ENCODE measurements around the gene CDHR5. TPM values are rescaled to one million over a fixed set of nuclear protein-coding genes. Genes with fewer than 3 reads are reported as not detected.

Gene CDHR5
- total and polyA plus RNA-seq, 5 donors from 2014 or later = not detected

DNA sequence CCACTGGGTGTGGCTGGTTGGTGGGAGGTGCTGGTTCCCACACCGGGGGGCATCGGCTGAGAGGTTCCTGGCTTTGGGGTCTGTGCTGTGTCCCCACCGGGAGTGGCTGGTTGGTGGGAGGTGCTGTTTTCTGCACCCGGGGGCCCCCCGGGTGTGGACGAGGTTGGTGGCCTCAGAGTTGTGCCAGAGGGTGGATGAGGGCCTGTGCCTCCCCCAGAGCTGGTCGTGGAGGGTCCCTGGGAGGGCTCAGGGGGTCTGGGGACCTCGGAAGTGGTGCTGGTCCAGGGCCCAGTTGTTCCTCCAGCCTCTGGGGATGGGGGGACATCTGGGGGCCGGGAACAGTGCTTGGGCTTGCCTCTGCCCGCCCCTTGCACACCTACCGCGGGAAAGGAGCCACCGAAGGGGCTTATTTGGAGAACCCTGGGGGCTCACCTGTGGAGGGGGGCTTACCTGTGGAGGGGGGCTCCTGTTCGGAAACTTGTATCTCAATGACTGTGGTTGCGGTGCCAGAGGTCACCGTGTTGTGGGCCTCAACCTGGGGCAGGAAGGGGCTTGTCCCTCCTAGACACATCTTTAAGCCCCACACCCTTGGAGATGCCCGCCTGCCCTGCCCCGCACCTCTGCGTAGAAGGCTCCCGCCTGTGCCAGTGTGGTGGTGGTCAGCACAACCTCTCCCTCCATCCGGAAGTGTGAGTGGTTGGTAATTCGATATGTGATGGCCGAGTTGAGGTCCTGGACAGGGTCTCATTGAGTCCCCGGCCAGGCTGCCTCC, 5.7 kb downstream of the CDHR5 start:
- no peaks in the 10 kb centered on the region for H3K36me3 ChIP-seq (ENCODE audit: control insufficient read depth, insufficient read depth, low read length)
- H3K9me3 ChIP-seq (ENCODE audit: control insufficient read depth in 2 of 2, low read length in 2 of 2) = no peaks in the 10 kb centered on the region
- H3K4me1 ChIP-seq (ENCODE audit: control insufficient read depth, insufficient read depth, low read length, poor library complexity, severe bottlenecking) = peaks cover 20% of the 10 kb centered on the region
- H3K27ac Mint-ChIP-seq = peak overlapping the region in 1 of 3 donors; percentile 14
- H3K27ac ChIP-seq (ENCODE audit: insufficient read depth, low read length, poor library complexity, severe bottlenecking) = no peak overlapping the region
- no peaks in the 10 kb centered on the region for H3K27me3 ChIP-seq (ENCODE audit: control insufficient read depth, insufficient read depth, low read length)
- DNase-seq (no peak), ATAC-seq (ENCODE audit: low read depth in 2 of 2) (no peak)
- H3K4me3 Mint-ChIP-seq = no peak overlapping the region
- no peaks in the 10 kb centered on the region for H3K36me3 Mint-ChIP-seq
- peaks cover 0 to 15% (median 3%) of the 10 kb centered on the region in 4 donors for H3K4me1 Mint-ChIP-seq
- H3K9me3 Mint-ChIP-seq = no peaks in the 10 kb centered on the region
- H3K4me3 ChIP-seq (ENCODE audit: low read depth, low read length) = no peak overlapping the region
- H3K27me3 Mint-ChIP-seq = no peaks in the 10 kb centered on the region

DNA sequence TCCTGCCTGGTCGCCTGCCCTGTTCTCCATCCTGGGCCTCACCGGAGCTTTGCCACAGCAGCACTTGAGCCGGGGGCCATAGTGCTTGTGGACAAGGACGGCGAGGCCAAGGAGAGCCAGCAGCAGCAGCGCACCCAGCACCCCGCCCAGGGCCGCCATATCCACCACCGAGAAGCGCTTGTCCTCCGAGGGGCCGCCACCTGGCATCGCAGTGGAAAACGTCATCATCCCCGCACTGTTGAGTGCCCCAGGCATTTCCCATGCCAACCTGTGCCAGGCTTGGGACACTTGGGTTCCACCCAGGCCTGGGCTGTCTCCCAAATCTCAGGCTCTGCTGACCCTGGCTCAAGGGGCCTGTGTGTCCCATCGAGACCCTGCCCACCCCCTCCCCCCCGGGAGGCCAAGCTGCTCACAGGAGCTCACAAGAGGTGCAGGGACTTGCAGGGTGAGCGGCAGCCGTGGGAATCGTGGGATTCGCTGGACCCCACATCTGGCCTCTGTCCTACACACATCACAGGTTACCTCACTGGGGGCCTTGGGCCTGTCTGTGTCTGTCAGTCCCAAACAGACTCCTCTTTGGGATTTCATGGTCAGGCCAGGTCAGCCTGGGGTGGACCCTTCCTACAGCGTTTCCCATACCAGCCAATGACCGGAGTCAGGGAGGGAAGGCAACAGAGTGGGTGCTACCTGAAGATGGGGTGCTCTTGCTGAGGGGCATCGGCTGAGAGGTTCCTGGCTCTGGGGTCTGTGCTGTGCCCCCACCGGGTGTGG, 6.7 kb downstream of the CDHR5 start:
- peak overlapping the region in 1 of 3 donors; percentile 45 for H3K27ac Mint-ChIP-seq

DNA sequence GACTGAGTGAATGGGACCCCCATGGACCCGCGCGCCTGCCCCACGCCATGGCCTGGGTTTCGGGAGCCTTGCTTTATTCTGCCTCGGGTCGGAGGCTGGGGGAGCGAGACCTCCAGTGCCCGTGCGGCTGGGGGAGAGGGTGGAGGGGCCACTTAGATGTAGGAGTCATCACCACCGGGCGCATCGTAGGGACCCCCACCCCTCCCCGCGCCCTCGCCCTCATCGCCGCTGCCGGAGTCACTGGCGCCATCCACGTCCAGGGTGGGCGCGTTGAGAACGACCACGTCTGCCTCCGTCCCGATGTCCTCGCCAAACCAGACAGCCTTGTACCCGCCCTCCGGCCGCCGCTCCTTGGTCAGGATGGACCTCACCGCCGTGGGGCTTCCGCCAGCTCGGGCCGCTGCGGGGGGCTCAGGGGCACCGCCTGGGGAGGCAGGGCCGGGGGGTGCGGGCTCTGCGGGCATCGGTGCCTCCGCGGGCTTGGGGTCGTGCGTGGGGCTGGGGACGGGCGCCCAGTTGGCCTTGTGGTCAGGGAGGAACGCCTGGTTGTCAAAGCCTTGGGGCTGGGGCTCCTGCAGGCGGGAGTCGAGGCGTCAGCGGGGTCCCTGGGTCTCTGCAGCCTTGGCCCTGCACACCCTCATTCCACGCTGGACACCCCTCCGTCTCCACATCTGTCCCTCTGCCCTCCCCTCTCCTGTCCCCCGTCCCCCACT, 7.4 kb downstream of the CDHR5 start:
- H3K27me3 Mint-ChIP-seq = no peaks in the 10 kb centered on the region
- Histone ChIP-seq H3K4me1 (ENCODE audit: control insufficient read depth, insufficient read depth, low read length, poor library complexity, severe bottlenecking) (peaks cover 30% of the 10 kb centered on the region), H3K4me3 (ENCODE audit: low read depth, low read length) (no peak overlapping the region), H3K27ac (ENCODE audit: insufficient read depth, low read length, poor library complexity, severe bottlenecking) (no peak overlapping the region), H3K36me3 (ENCODE audit: control insufficient read depth, insufficient read depth, low read length) (peaks cover 5% of the 10 kb centered on the region), H3K27me3 (ENCODE audit: control insufficient read depth, insufficient read depth, low read length) (no peaks in the 10 kb centered on the region), H3K9me3 (ENCODE audit: control insufficient read depth in 2 of 2, low read length in 2 of 2) (no peaks in the 10 kb centered on the region)
- peaks cover under 1% of the 10 kb centered on the region for H3K36me3 Mint-ChIP-seq
- H3K4me3 Mint-ChIP-seq = peak overlapping the region in 1 of 4 donors; percentile 69
- H3K9me3 Mint-ChIP-seq = no peaks in the 10 kb centered on the region
- no peak overlapping the region for H3K27ac Mint-ChIP-seq
- ATAC-seq (ENCODE audit: low read depth in 2 of 2) (no peak), DNase-seq (no peak)
- H3K4me1 Mint-ChIP-seq = peaks cover 0 to 21% (median 3%) of the 10 kb centered on the region in 4 donors

More for the DNA sequence above, 6.7 kb downstream of the CDHR5 start:
- peaks cover 0 to 18% (median 3%) of the 10 kb centered on the region in 4 donors for H3K4me1 Mint-ChIP-seq
- ATAC-seq (ENCODE audit: low read depth in 2 of 2) (no peak), DNase-seq (no peak)
- no peaks in the 10 kb centered on the region for H3K27me3 Mint-ChIP-seq
- Histone ChIP-seq H3K27me3 (ENCODE audit: control insufficient read depth, insufficient read depth, low read length) (no peaks in the 10 kb centered on the region), H3K4me1 (ENCODE audit: control insufficient read depth, insufficient read depth, low read length, poor library complexity, severe bottlenecking) (peaks cover 28% of the 10 kb centered on the region), H3K4me3 (ENCODE audit: low read depth, low read length) (no peak overlapping the region), H3K36me3 (ENCODE audit: control insufficient read depth, insufficient read depth, low read length) (no peaks in the 10 kb centered on the region), H3K27ac (ENCODE audit: insufficient read depth, low read length, poor library complexity, severe bottlenecking) (no peak overlapping the region), H3K9me3 (ENCODE audit: control insufficient read depth in 2 of 2, low read length in 2 of 2) (no peaks in the 10 kb centered on the region)
- no peaks in the 10 kb centered on the region for H3K9me3 Mint-ChIP-seq
- no peaks in the 10 kb centered on the region for H3K36me3 Mint-ChIP-seq
- peak overlapping the region in 1 of 4 donors; percentile 68 for H3K4me3 Mint-ChIP-seq

- Mint-ChIP-seq H3K9me3 (no peaks in the 10 kb centered on the region), H3K27me3 (no peaks in the 10 kb centered on the region), H3K36me3 (peaks cover 4% of the 10 kb centered on the region), H3K27ac (peak overlapping the region; percentile 87 to 95 (median 90)), H3K4me1 (peaks cover 0 to 27% (median 4%) of the 10 kb centered on the region in 4 donors), H3K4me3 (peak overlapping the region; percentile 93 to 97 (median 95))
- H3K36me3 ChIP-seq (ENCODE audit: control insufficient read depth, insufficient read depth, low read length) = peaks cover 11% of the 10 kb centered on the region
- H3K4me1 ChIP-seq (ENCODE audit: control insufficient read depth, insufficient read depth, low read length, poor library complexity, severe bottlenecking) = peaks cover 30% of the 10 kb centered on the region
- no peaks in the 10 kb centered on the region for H3K9me3 ChIP-seq (ENCODE audit: control insufficient read depth in 2 of 2, low read length in 2 of 2)
- no peak for ATAC-seq (ENCODE audit: low read depth in 2 of 2)
- no peaks in the 10 kb centered on the region for H3K27me3 ChIP-seq (ENCODE audit: control insufficient read depth, insufficient read depth, low read length)
- no peak for DNase-seq
- peak overlapping the region; percentile 71 for H3K4me3 ChIP-seq (ENCODE audit: low read depth, low read length)
- peak overlapping the region; percentile 93 for H3K27ac ChIP-seq (ENCODE audit: insufficient read depth, low read length, poor library complexity, severe bottlenecking)
These were observed 8.2 kb downstream of the CDHR5 start for GRCh38 chr11:616320-617198.

GRCh38 chr11:615504-616319, 9.0 kb downstream of the CDHR5 start, which contains the start of gene IRF7:
TSS of gene IRF7 (minus strand) at chr11:615950. CDS start at chr11:615364, 586 bp downstream.
- Histone ChIP-seq H3K27me3 (ENCODE audit: control insufficient read depth, insufficient read depth, low read length) (no peaks in the 10 kb centered on the region), H3K4me1 (ENCODE audit: control insufficient read depth, insufficient read depth, low read length, poor library complexity, severe bottlenecking) (peaks cover 30% of the 10 kb centered on the region), H3K9me3 (ENCODE audit: control insufficient read depth in 2 of 2, low read length in 2 of 2) (no peaks in the 10 kb centered on the region), H3K4me3 (ENCODE audit: low read depth, low read length) (peak within 1 kb of the TSS; percentile 71), H3K27ac (ENCODE audit: insufficient read depth, low read length, poor library complexity, severe bottlenecking) (peak within 1 kb of the TSS; percentile 93), H3K36me3 (ENCODE audit: control insufficient read depth, insufficient read depth, low read length) (peaks cover 19% of the 10 kb centered on the region)
- Mint-ChIP-seq H3K36me3 (peaks cover 4% of the 10 kb centered on the region), H3K27me3 (no peaks in the 10 kb centered on the region), H3K4me3 (peak within 1 kb of the TSS; percentile 93 to 97 (median 95)), H3K27ac (peak within 1 kb of the TSS; percentile 87 to 95 (median 90)), H3K9me3 (no peaks in the 10 kb centered on the region), H3K4me1 (peaks cover 0 to 27% (median 4%) of the 10 kb centered on the region in 4 donors)
- DNase-seq (peak; percentile 81 to 92 (median 86)), ATAC-seq (ENCODE audit: low read depth in 2 of 2) (peak; percentile 73 to 79)

DNA sequence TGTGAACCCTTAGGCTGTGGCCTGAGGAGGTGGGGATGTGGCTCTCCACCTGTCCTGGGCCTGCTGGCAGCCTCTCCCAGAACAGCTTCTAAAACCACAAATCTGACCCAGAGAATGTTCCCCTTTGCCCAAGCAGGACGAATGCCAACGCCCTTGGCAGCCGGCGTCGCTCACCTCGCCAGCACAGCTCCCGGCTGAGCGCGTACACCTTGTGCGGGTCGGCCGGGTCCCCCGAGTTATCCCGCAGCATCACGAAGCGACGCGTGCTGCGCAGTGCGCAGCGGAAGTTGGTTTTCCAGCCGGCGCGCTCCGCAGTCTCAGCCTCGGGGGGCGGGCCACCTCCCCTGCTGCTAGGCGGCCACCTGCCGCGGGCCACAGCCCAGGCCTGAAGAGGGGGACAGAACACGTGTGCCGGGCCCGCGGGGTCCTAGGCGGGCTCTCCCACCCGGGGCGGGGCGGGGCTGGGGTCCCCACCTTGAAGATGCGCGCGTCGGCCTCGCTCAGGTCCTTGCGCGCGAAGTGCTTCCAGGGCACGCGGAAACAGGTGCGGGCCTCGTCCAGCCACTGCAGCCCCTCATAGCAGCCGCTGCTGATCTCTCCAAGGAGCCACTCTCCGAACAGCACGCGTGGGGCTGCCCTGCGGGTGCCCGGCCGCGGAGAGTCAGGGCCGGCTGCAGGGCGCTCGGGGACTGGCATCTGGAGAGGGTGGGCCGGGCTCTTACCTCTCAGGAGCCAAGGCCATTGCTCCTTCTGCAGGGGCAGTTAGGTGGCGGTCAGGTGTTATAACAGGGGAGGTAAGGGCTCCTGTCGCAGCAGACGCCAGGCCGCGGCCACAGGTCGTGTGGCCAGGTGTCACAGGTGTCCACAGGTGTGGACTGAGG, 9.9 kb downstream of the CDHR5 start:
- Mint-ChIP-seq H3K4me1 (peaks cover 0 to 27% (median 4%) of the 10 kb centered on the region in 4 donors), H3K27me3 (no peaks in the 10 kb centered on the region), H3K27ac (peak overlapping the region; percentile 84 to 92 (median 90)), H3K4me3 (peak overlapping the region; percentile 93 to 97 (median 95)), H3K36me3 (peaks cover 4% of the 10 kb centered on the region), H3K9me3 (no peaks in the 10 kb centered on the region)
- ATAC-seq (ENCODE audit: low read depth in 2 of 2) = no peak
- H3K36me3 ChIP-seq (ENCODE audit: control insufficient read depth, insufficient read depth, low read length) = peaks cover 28% of the 10 kb centered on the region
- peak in 1 of 3 donors; percentile 30 for DNase-seq
- H3K27me3 ChIP-seq (ENCODE audit: control insufficient read depth, insufficient read depth, low read length) = no peaks in the 10 kb centered on the region
- peaks cover 30% of the 10 kb centered on the region for H3K4me1 ChIP-seq (ENCODE audit: control insufficient read depth, insufficient read depth, low read length, poor library complexity, severe bottlenecking)
- H3K27ac ChIP-seq (ENCODE audit: insufficient read depth, low read length, poor library complexity, severe bottlenecking) = peak overlapping the region; percentile 93
- H3K9me3 ChIP-seq (ENCODE audit: control insufficient read depth in 2 of 2, low read length in 2 of 2) = no peaks in the 10 kb centered on the region
- peak overlapping the region; percentile 65 for H3K4me3 ChIP-seq (ENCODE audit: low read depth, low read length)

Data from CD4-positive, CD25-positive, alpha-beta regulatory T cell (primary cell).